Transverse colon (tissue), 4 donors: ENCODE results near the gene LSM6. TPM values are rescaled to one million over a fixed set of nuclear protein-coding genes. Genes with fewer than 3 reads are reported as not detected.

Experiments
- DNase-seq: peaks from one replicate; pipeline ENCODE4 v3.0.0-alpha.2; 2019
- H3K27ac ChIP-seq, 4 donors: fragments of 200-600 bp; sonication (generic); 2 replicates each; pipeline ENCODE4 v1.5.1; 2016 to 2018; ENCODE audit warnings: inconsistent platforms in 4 of 4
- H3K27me3 ChIP-seq: fragments of 200-600 bp; sonication (generic); 2 replicates; pipeline ENCODE4 v1.5.1; 2017; ENCODE audit warnings: inconsistent platforms
- H3K36me3 ChIP-seq, 4 donors: fragments of 200-600 bp; sonication (generic); 2 replicates each; pipeline ENCODE4 v1.5.1; 2017 to 2019; ENCODE audit warnings: inconsistent platforms in 4 of 4
- H3K4me1 ChIP-seq, 4 donors: fragments of 200-600 bp; sonication (generic); 2 replicates each; pipeline ENCODE4 v1.5.1; 2017 to 2020; ENCODE audit warnings: inconsistent platforms in 4 of 4
- H3K4me3 ChIP-seq, 4 donors: fragments of 200-600 bp; sonication (generic); 1 replicate in 1 of 4; 2 replicates in 3 of 4; pipeline versions ENCODE4 v1.5.1 to v1.6.1; 2017 to 2019; ENCODE audit warnings: inconsistent platforms in 4 of 4
- H3K9me3 ChIP-seq, 2 donors: fragments of 200-600 bp; sonication (generic); 2 replicates each; pipeline ENCODE4 v1.5.1; 2017 to 2019; ENCODE audit warnings: inconsistent platforms in 2 of 2
- CTCF ChIP-seq, 5 experiments: fragments of 200-600 bp in 3 of 5; fragments of 450-650 bp in 2 of 5; sonication (generic) in 3 of 5; IDR thresholded peaks; 1 replicate in 2 of 5; 2 replicates in 3 of 5; pipeline ENCODE4 v1.5.1; 2016 to 2017; ENCODE audit warnings: antibody characterized with exemption in 5 of 5, inconsistent platforms in 3 of 5, mild to moderate bottlenecking in 2 of 5, moderate library complexity in 1 of 5
- EP300 ChIP-seq: sonication (generic); formaldehyde crosslinking; IDR thresholded peaks from one replicate; pipeline ENCODE4 v1.6.1; 2017; ENCODE audit warnings: antibody characterized with exemption, low read depth
- POLR2A ChIP-seq: fragments of 450-650 bp; IDR thresholded peaks from one replicate; pipeline ENCODE4 v1.6.1; 2016; ENCODE audit warnings: antibody characterized with exemption, mild to moderate bottlenecking, moderate library complexity
- POLR2AphosphoS5 ChIP-seq, 3 donors: sonication (generic); formaldehyde crosslinking; IDR thresholded peaks; one replicate each; pipeline ENCODE4 v1.6.1; 2016; ENCODE audit warnings: antibody characterized with exemption in 3 of 3
- WGBS, 2 donors: methylation state at CpG; one replicate each; pipeline ENCODE4 v1.1.5; 2018; ENCODE audit warnings: low coverage in 1 of 2; 5-methylcytosine and 5-hydroxymethylcytosine counted together
- in situ Hi-C, 4 donors: fragments of 200-750 bp; cut with MboI; loops; one replicate each; pipeline versions ENCODE4 v1.15.0 to v1.15.1; 2017; ENCODE audit warnings: low sequenced_read_pairs in 3 of 4, low pct_ligation_motif_present in 1 of 4, low pct_unique_long_range_greater_than_20kb in 1 of 4
- intact Hi-C: fragments of 100-400 bp; cut with DNase I; formaldehyde crosslinking; loops from one replicate; pipeline ENCODE4 v1.15.1; 2023; ENCODE audit warnings: low total_unique reads
- total RNA-seq, 4 donors: library from RNA; depleted of rRNA; stranded (reverse); fragments of >200 nt; gene quantifications; one replicate each; pipeline ENCODE4 v1.1.0, GENCODE V29; 2016

LSM6 gene
- total RNA-seq, 4 donors from 2014 or later = 1.9 to 33.2 (median 24.4) TPM

- in situ Hi-C loops (no loop called here), intact Hi-C loops (no loop called here)
- TF ChIP-seq POLR2A = no peak
- no peak for TF ChIP-seq EP300
- no peak for TF ChIP-seq CTCF (IDR thresholded peaks at IDR 0.05)
- no peak for TF ChIP-seq POLR2AphosphoS5 (IDR thresholded peaks at IDR 0.05)
- H3K36me3 ChIP-seq = no peaks in the 10 kb centered on the region
- H3K9me3 ChIP-seq = no peaks in the 10 kb centered on the region
- H3K27me3 ChIP-seq = no peaks in the 10 kb centered on the region
- H3K4me3 ChIP-seq = no peak overlapping the region
- DNase-seq = no peak
- no peaks in the 10 kb centered on the region for H3K4me1 ChIP-seq
- no peak overlapping the region for H3K27ac ChIP-seq
Observed at GRCh38 chr4:146142768-146143167, 32.8 kb upstream of the LSM6 start.

- Histone ChIP-seq H3K27me3 (no peaks in the 10 kb centered on the region), H3K4me1 (no peaks in the 10 kb centered on the region), H3K9me3 (no peaks in the 10 kb centered on the region), H3K27ac (no peak overlapping the region), H3K4me3 (no peak overlapping the region), H3K36me3 (no peaks in the 10 kb centered on the region)
- intact Hi-C loops (no loop called here), in situ Hi-C loops (no loop called here)
- 88 to 96% methylated on average over 3 of the region's 3 CpGs for WGBS, 2 donors
- no peak for DNase-seq
- TF ChIP-seq POLR2AphosphoS5 (IDR thresholded peaks at IDR 0.05) (no peak), CTCF (IDR thresholded peaks at IDR 0.05) (no peak)
Observed at GRCh38 chr4:146143888-146144287, 31.6 kb upstream of the LSM6 start.

- Histone ChIP-seq H3K9me3 (no peaks in the 10 kb centered on the region), H3K4me3 (no peak overlapping the region), H3K27ac (no peak overlapping the region), H3K4me1 (no peaks in the 10 kb centered on the region), H3K27me3 (no peaks in the 10 kb centered on the region), H3K36me3 (no peaks in the 10 kb centered on the region)
- DNase-seq = no peak
- intact Hi-C loops = no loop called here
- no peak for TF ChIP-seq POLR2A
- in situ Hi-C loops = no loop called here
- WGBS, 2 donors = 86 to 97% methylated on average over 2 to 3 of the region's 3 CpGs
Observed at GRCh38 chr4:146146918-146147317, 28.6 kb upstream of the LSM6 start.

- no peak for TF ChIP-seq POLR2A
- TF ChIP-seq CTCF (IDR thresholded peaks at IDR 0.05) = no peak
- no peak for TF ChIP-seq POLR2AphosphoS5 (IDR thresholded peaks at IDR 0.05)
- no peak for TF ChIP-seq EP300
- Histone ChIP-seq H3K4me3 (no peak overlapping the region), H3K9me3 (no peaks in the 10 kb centered on the region), H3K27ac (no peak overlapping the region), H3K4me1 (no peaks in the 10 kb centered on the region), H3K36me3 (no peaks in the 10 kb centered on the region), H3K27me3 (no peaks in the 10 kb centered on the region)
- intact Hi-C loops = no loop called here
- 83 to 100% methylated on average over 1 to 4 of the region's 4 CpGs for WGBS, 2 donors
- in situ Hi-C loops = no loop called here
- DNase-seq = no peak
Observed at GRCh38 chr4:146148021-146148420, 27.5 kb upstream of the LSM6 start.

GRCh38 chr4:146154057-146154456 lies 21.5 kb upstream of the LSM6 start:
- no peak for DNase-seq
- no peaks in the 10 kb centered on the region for H3K27me3 ChIP-seq
- no peaks in the 10 kb centered on the region for H3K4me1 ChIP-seq
- H3K4me3 ChIP-seq = no peak overlapping the region
- H3K36me3 ChIP-seq = no peaks in the 10 kb centered on the region
- in situ Hi-C loops = no loop called here
- WGBS, 2 donors = 39 to 42% methylated on average over 1 to 2 of the region's 2 CpGs
- no peak for TF ChIP-seq POLR2A
- intact Hi-C loops = no loop called here
- no peaks in the 10 kb centered on the region for H3K9me3 ChIP-seq
- H3K27ac ChIP-seq = no peak overlapping the region
